Thyroid gland (tissue), 4 donors: Measurements from ENCODE around the gene CNDP2. TPM values are rescaled to one million over a fixed set of nuclear protein-coding genes. Genes with fewer than 3 reads are reported as not detected.
"Not testable (repeated sequence)": the region's sequence is repeated elsewhere in the genome, so short reads cannot be mapped to it uniquely, and the experiment has no call there.

Experiments used
- DNase-seq, 2 donors: peaks; one replicate each; pipeline ENCODE4 v3.0.0-alpha.2; 2019
- H3K27ac ChIP-seq, 3 donors: fragments of 200-600 bp; sonication (generic); 1 replicate in 2 of 3; 2 replicates in 1 of 3; pipeline ENCODE4 v1.5.1; 2016 to 2019; ENCODE audit warnings: mild to moderate bottlenecking in 1 of 3, moderate library complexity in 1 of 3
- H3K27me3 ChIP-seq: fragments of 200-600 bp; sonication (generic); one replicate; pipeline ENCODE4 v1.5.1; 2019
- H3K36me3 ChIP-seq, 2 donors: fragments of 200-600 bp; sonication (generic); one replicate each; pipeline ENCODE4 v1.5.1; 2016 to 2019
- H3K4me1 ChIP-seq, 2 donors: fragments of 200-600 bp; sonication (generic); one replicate each; pipeline ENCODE4 v1.5.1; 2017 to 2019
- H3K4me3 ChIP-seq, 3 donors: fragments of 200-600 bp; sonication (generic); replicated peaks in 1 of 3; 1 replicate in 2 of 3; 2 replicates in 1 of 3; pipeline ENCODE4 v1.5.1; 2016; ENCODE audit warnings: mild to moderate bottlenecking in 1 of 3
- H3K9me3 ChIP-seq: fragments of 200-600 bp; sonication (generic); one replicate; pipeline ENCODE4 v1.5.1; 2017
- POLR2A ChIP-seq, 2 donors: fragments of 450-650 bp; IDR thresholded peaks; one replicate each; pipeline ENCODE4 v1.6.1; 2017; ENCODE audit warnings: antibody characterized with exemption in 2 of 2, mild to moderate bottlenecking in 2 of 2, moderate library complexity in 1 of 2
- WGBS, 2 donors: methylation state at CpG; one replicate each; pipeline ENCODE4 v1.1.5; 2017; 5-methylcytosine and 5-hydroxymethylcytosine counted together
- intact Hi-C: fragments of 100-400 bp; cut with DNase I; formaldehyde crosslinking; loops from one replicate; pipeline ENCODE4 v1.15.1; 2023
- total RNA-seq, 4 donors: library from RNA; depleted of rRNA; stranded (reverse); fragments of >200 nt; gene quantifications; one replicate each; pipeline ENCODE4 v1.2.3, GENCODE V29; 2016
- TF ChIP-seq, protein P1 (sequence below), 6 experiments: fragments of 200-600 bp in 3 of 6; fragments of 450-650 bp in 3 of 6; sonication (generic) in 3 of 6; IDR thresholded peaks; one replicate each; pipeline ENCODE4 v1.5.1; 2016 to 2019; ENCODE audit warnings: antibody characterized with exemption in 6 of 6, mild to moderate bottlenecking in 2 of 6, inconsistent platforms in 1 of 6, moderate library complexity in 1 of 6

CNDP2 gene
- total RNA-seq, 4 donors from 2014 or later: 249 to 437 (median 301) TPM

- intact Hi-C loops: no loop called here
- Histone ChIP-seq H3K4me1 (peaks cover 4 to 20% of the 10 kb centered on the region in 2 donors), H3K9me3 (no peaks in the 10 kb centered on the region), H3K27me3 (no peaks in the 10 kb centered on the region), H3K36me3 (no peaks in the 10 kb centered on the region), H3K4me3 (no peak overlapping the region), H3K27ac (peak overlapping the region; percentile 47 to 58 (median 48))
- WGBS, 2 donors: 85 to 90% methylated on average over 4 of the region's 4 CpGs
- no peak for DNase-seq
- TF ChIP-seq, protein P1, sequence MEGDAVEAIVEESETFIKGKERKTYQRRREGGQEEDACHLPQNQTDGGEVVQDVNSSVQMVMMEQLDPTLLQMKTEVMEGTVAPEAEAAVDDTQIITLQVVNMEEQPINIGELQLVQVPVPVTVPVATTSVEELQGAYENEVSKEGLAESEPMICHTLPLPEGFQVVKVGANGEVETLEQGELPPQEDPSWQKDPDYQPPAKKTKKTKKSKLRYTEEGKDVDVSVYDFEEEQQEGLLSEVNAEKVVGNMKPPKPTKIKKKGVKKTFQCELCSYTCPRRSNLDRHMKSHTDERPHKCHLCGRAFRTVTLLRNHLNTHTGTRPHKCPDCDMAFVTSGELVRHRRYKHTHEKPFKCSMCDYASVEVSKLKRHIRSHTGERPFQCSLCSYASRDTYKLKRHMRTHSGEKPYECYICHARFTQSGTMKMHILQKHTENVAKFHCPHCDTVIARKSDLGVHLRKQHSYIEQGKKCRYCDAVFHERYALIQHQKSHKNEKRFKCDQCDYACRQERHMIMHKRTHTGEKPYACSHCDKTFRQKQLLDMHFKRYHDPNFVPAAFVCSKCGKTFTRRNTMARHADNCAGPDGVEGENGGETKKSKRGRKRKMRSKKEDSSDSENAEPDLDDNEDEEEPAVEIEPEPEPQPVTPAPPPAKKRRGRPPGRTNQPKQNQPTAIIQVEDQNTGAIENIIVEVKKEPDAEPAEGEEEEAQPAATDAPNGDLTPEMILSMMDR (IDR thresholded peaks at IDR 0.05): no peak
- TF ChIP-seq POLR2A (IDR thresholded peaks at IDR 0.05): no peak
Measured at GRCh38 chr18:74562131-74562730, 66.1 kb downstream of the CNDP2 start.

GRCh38 chr18:74562775-74563174, 66.6 kb downstream of the CNDP2 start:
- peaks cover 4 to 15% of the 10 kb centered on the region in 2 donors for H3K4me1 ChIP-seq
- H3K27me3 ChIP-seq: no peaks in the 10 kb centered on the region
- intact Hi-C loops: no loop called here
- DNase-seq: no peak
- no peaks in the 10 kb centered on the region for H3K36me3 ChIP-seq
- no peak overlapping the region for H3K4me3 ChIP-seq
- no peak for TF ChIP-seq POLR2A (IDR thresholded peaks at IDR 0.05)
- TF ChIP-seq, protein P1 (IDR thresholded peaks at IDR 0.05): no peak
- H3K27ac ChIP-seq: no peak overlapping the region
- no peaks in the 10 kb centered on the region for H3K9me3 ChIP-seq
- WGBS, 2 donors: 80 to 94% methylated on average over 4 of the region's 4 CpGs

DNA sequence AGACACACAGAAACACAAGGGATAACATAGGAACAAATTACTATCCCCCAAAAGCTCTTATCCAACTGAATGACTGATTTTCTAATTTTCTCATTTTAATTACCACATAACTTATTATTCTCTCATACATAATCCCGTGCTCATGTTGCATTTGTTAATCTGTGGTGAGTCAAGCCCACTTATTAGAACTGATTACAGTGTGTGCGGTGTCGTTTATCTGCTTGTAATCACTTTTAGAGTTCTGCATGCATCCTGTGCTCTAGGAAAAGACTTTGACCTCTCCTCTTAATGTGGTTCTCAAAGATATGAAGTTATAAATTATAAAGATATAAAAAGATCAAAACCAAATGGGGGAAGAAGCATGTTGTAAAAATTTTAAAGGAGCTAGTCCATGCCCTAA, 67.8 kb downstream of the CNDP2 start:
- Histone ChIP-seq H3K27ac (no peak overlapping the region), H3K36me3 (no peaks in the 10 kb centered on the region), H3K27me3 (no peaks in the 10 kb centered on the region), H3K4me1 (peaks cover 4 to 13% of the 10 kb centered on the region in 2 donors), H3K9me3 (no peaks in the 10 kb centered on the region), H3K4me3 (no peak overlapping the region)
- TF ChIP-seq, protein P1 (IDR thresholded peaks at IDR 0.05): no peak
- no peak for TF ChIP-seq POLR2A (IDR thresholded peaks at IDR 0.05)
- WGBS, 2 donors: 76 to 80% methylated on average over 3 of the region's 3 CpGs
- DNase-seq: no peak
- intact Hi-C loops: no loop called here

GRCh38 chr18:74565164-74565563, 69.0 kb downstream of the CNDP2 start:
- DNase-seq, H3K9me3 ChIP-seq, H3K36me3 ChIP-seq, H3K4me3 ChIP-seq, intact Hi-C loops, H3K27ac ChIP-seq, H3K27me3 ChIP-seq: not testable (repeated sequence)
- peaks cover 4 to 13% of the 10 kb centered on the region in 2 donors for H3K4me1 ChIP-seq
- WGBS, 2 donors: 95 to 100% methylated on average over 1 of the region's 1 CpG

DNA sequence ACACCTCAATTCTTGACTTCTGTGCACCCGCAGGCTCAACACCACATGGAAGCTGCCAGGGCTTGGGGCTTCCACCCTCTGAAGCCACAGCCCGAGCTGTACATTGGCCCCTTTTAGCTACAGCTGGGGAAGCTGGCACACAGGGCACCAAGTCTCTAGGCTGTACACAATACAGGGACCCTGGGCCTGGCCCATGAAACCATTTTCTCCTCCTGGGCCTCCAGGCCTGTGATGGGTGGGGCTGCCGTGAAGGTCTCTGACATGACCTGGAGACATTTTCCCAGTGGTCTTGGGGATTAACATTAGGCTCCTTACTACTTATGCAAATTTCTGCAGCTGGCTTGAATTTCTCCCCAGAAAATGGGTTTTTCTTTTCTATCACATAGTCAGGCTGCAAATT, 69.8 kb downstream of the CNDP2 start:
- intact Hi-C loops, H3K9me3 ChIP-seq, H3K27me3 ChIP-seq, H3K36me3 ChIP-seq, DNase-seq, H3K27ac ChIP-seq, H3K4me3 ChIP-seq, H3K4me1 ChIP-seq: not testable (repeated sequence)
- 83 to 96% methylated on average over 2 to 3 of the region's 3 CpGs for WGBS, 2 donors

- Histone ChIP-seq H3K4me3 (no peak overlapping the region), H3K27ac (no peak overlapping the region), H3K27me3 (no peaks in the 10 kb centered on the region), H3K36me3 (no peaks in the 10 kb centered on the region), H3K9me3 (no peaks in the 10 kb centered on the region), H3K4me1 (no peaks in the 10 kb centered on the region)
- 71 to 74% methylated on average over 7 of the region's 7 CpGs for WGBS, 2 donors
- intact Hi-C loops: no loop called here
- TF ChIP-seq, protein P1 (IDR thresholded peaks at IDR 0.05): no peak
- TF ChIP-seq POLR2A (IDR thresholded peaks at IDR 0.05): no peak
- DNase-seq: no peak
Measured at GRCh38 chr18:74567822-74568221, 71.7 kb downstream of the CNDP2 start.
